Caco-2 (cell line): Measurements from ENCODE around the gene CDC34. TPM values are rescaled to one million over a fixed set of nuclear protein-coding genes. Genes with fewer than 3 reads are reported as not detected.

Source experiments
- Bru-seq: library from RNA; stranded (reverse); fragments of 400-500 nt; gene quantifications from one replicate; lab custom pipeline; 2021; lab: Mats Ljungman, UMichigan
- BruChase-seq, 2 experiments: library from RNA; stranded (reverse); fragments of 400-500 nt; gene quantifications; one replicate each; lab custom pipeline; 2021; lab: Mats Ljungman, UMichigan
- BruUV-seq: library from RNA; stranded (reverse); fragments of 400-500 nt; replicated peaks from 2 replicates; lab custom pipeline; 2021; lab: Mats Ljungman, UMichigan
- CTCF ChIA-PET: fragments of 300-600 bp; sonication (Branson Sonifier 250); formaldehyde crosslinking; loops from one replicate; lab custom pipeline; 2022; ENCODE audit warnings: antibody characterized with exemption; lab: Charles Lee
- POLR2A ChIA-PET: fragments of 300-600 bp; sonication (Branson Sonifier 250); formaldehyde crosslinking; loops from one replicate; lab custom pipeline; 2022; ENCODE audit warnings: antibody characterized with exemption; lab: Charles Lee
- DNase-seq, 2 experiments: peaks; one replicate each; pipeline versions ENCODE4 v3.0.0 to v3.0.0-alpha.2; 2020 to 2022
- H3K27me3 ChIP-seq: replicated peaks from 2 replicates; pipeline ENCODE4 v1.6.0; 2011; ENCODE audit warnings: low read length; ENCODE audit not compliant: control insufficient read depth, insufficient read depth
- H3K36me3 ChIP-seq: 2 replicates; pipeline ENCODE4 v1.5.1; 2011; ENCODE audit warnings: low read length; ENCODE audit not compliant: control insufficient read depth, insufficient read depth
- H3K4me1 ChIP-seq: fragments of 250-450 bp; sonication (Bioruptor Pico); 2 replicates; pipeline ENCODE4 v1.5.1; 2020; ENCODE audit warnings: mild to moderate bottlenecking
- H3K4me3 ChIP-seq: 2 replicates; pipeline ENCODE4 v1.5.1; 2011; ENCODE audit warnings: low read depth, mild to moderate bottlenecking, control low read depth, low read length
- H3K9me3 ChIP-seq: fragments of 250-450 bp; sonication (Bioruptor Pico); 2 replicates; pipeline ENCODE4 v1.5.1; 2020; ENCODE audit warnings: mild to moderate bottlenecking, moderate library complexity
- H3K27ac Mint-ChIP-seq: one replicate; pipeline ENCODE4 v1.8.0; 2022; ENCODE audit warnings: mixed read lengths; ENCODE audit not compliant: unreplicated experiment
- H3K27me3 Mint-ChIP-seq: one replicate; pipeline ENCODE4 v1.8.0; 2022; ENCODE audit warnings: mixed read lengths; ENCODE audit not compliant: insufficient read depth, unreplicated experiment
- H3K36me3 Mint-ChIP-seq: one replicate; pipeline ENCODE4 v1.8.0; 2022; ENCODE audit warnings: mild to moderate bottlenecking, mixed read lengths; ENCODE audit not compliant: insufficient read depth, unreplicated experiment
- H3K4me1 Mint-ChIP-seq: one replicate; pipeline ENCODE4 v1.8.0; 2022; ENCODE audit warnings: low read depth, mixed read lengths; ENCODE audit not compliant: unreplicated experiment
- H3K4me3 Mint-ChIP-seq: one replicate; pipeline ENCODE4 v1.8.0; 2022; ENCODE audit warnings: mild to moderate bottlenecking, moderate library complexity, mixed read lengths; ENCODE audit not compliant: unreplicated experiment
- H3K9me3 Mint-ChIP-seq: one replicate; pipeline ENCODE4 v1.8.0; 2022; ENCODE audit warnings: mixed read lengths; ENCODE audit not compliant: unreplicated experiment
- CTCF ChIP-seq, 2 experiments: fragments of 200-600 bp in 1 of 2; IDR thresholded peaks; 1 replicate in 1 of 2; 2 replicates in 1 of 2; pipeline versions ENCODE4 v1.5.1 to v1.8.0; 2011 to 2022; ENCODE audit warnings: antibody characterized with exemption in 1 of 2, control low read depth in 1 of 2, inconsistent platforms in 1 of 2, low read depth in 1 of 2, low read length in 1 of 2, mild to moderate bottlenecking in 1 of 2, moderate library complexity in 1 of 2; ENCODE audit not compliant: insufficient read depth in 1 of 2, severe bottlenecking in 1 of 2, unreplicated experiment in 1 of 2
- intact Hi-C: fragments of 100-400 bp; cut with micrococcal nuclease; formaldehyde crosslinking; loops from one replicate; pipeline ENCODE4 v1.10.0; 2022; ENCODE audit not compliant: unreplicated experiment
- long read RNA-seq: library from polyadenylated mRNA; stranded (forward); transcript quantifications from one replicate; pipeline ENCODE4 v2.0.0, GENCODE V29; 2022
- total RNA-seq: library from RNA; stranded (reverse); gene quantifications from 2 replicates; pipeline ENCODE4 v1.2.3, GENCODE V29; 2022

Gene CDC34
- total RNA-seq: 129 and 133 TPM in 2 replicates
- percentile 66 among the genes with signal in this experiment for Bru-seq, nascent RNA
- BruChase-seq, experiment 1, labeled RNA remaining after a 2-hour chase: percentile 71 among the genes with signal in this experiment
- percentile 84 among the genes with signal in this experiment for BruChase-seq, experiment 2, labeled RNA remaining after a 6-hour chase
- long read RNA-seq, transcript CDC34-202 (5 exons, 1,147 nt): minor isoform, 5 of 411 reads
- long read RNA-seq, transcript CDC34-201 (5 exons, 1,471 nt): major isoform, 348 of 411 reads
- long read RNA-seq, partial matches to known transcripts: 25 of 411 reads
- long read RNA-seq, other reads (novel, unspliced or antisense): 30 of 411 reads

GRCh38 chr19:531753-532560 lies at the start of gene CDC34:
Gene CDC34 (plus strand): TSS chr19:531760. CDS start chr19:531932, 172 bp downstream.
- H3K4me1 ChIP-seq: peaks cover 30% of the 10 kb centered on the region

GRCh38 chr19:482186-483041 lies 49.1 kb upstream of the CDC34 start:
- no peak overlapping the region for H3K27ac Mint-ChIP-seq
- TF ChIP-seq CTCF (IDR thresholded peaks at IDR 0.05; ENCODE audit: insufficient read depth in 1 of 2, low read depth in 1 of 2, low read length in 1 of 2, severe bottlenecking in 1 of 2, unreplicated experiment in 1 of 2): no peak
- POLR2A ChIA-PET: no interaction called here

More at GRCh38 chr19:531753-532560, at the start of gene CDC34:
- Histone ChIP-seq H3K4me3 (peak within 1 kb of the TSS; percentile 94), H3K9me3 (no peaks in the 10 kb centered on the region), H3K36me3 (peaks cover 1% of the 10 kb centered on the region; the same call in 1 of the 2 replicates), H3K27me3 (no peaks in the 10 kb centered on the region)
- ChIA-PET CTCF (interaction anchor here (0.9 to 3.1 kb wide), 5 partner anchors 22 to 147 kb away, joined by 3 to 28 read pairs (median 3); no protein-coding TSS in a partner anchor), POLR2A (interaction anchor here (0.8 to 1.9 kb wide), 4 partner anchors 15 to 102 kb away, joined by 3 to 9 read pairs (median 4); partner anchors contain the start of gene TPGS1)
- H3K4me3 Mint-ChIP-seq: peak within 1 kb of the TSS; percentile 82
- BruUV-seq: no TSS peak
- H3K9me3 Mint-ChIP-seq: no peaks in the 10 kb centered on the region
- intact Hi-C loops: loop anchor here (2.0 to 5.0 kb wide), 2 partner anchors 25 to 40 kb away; partner anchors contain the start of genes BSG and TPGS1
- DNase-seq: no peak
- H3K27me3 Mint-ChIP-seq: no peaks in the 10 kb centered on the region
- peaks cover 21% of the 10 kb centered on the region for H3K36me3 Mint-ChIP-seq
- peaks cover 6% of the 10 kb centered on the region for H3K4me1 Mint-ChIP-seq
- H3K27ac Mint-ChIP-seq: peak within 1 kb of the TSS; percentile 72
- TF ChIP-seq CTCF (IDR thresholded peaks at IDR 0.05; ENCODE audit: insufficient read depth in 1 of 2, low read depth in 1 of 2, low read length in 1 of 2, severe bottlenecking in 1 of 2, unreplicated experiment in 1 of 2): no peak

More at GRCh38 chr19:482186-483041, 49.1 kb upstream of the CDC34 start:
- Histone ChIP-seq H3K9me3 (no peaks in the 10 kb centered on the region), H3K4me1 (no peaks in the 10 kb centered on the region), H3K4me3 (no peak overlapping the region), H3K27me3 (no peaks in the 10 kb centered on the region), H3K36me3 (no peaks in the 10 kb centered on the region)
- intact Hi-C loops: no loop called here
- peaks cover 22% of the 10 kb centered on the region for H3K9me3 Mint-ChIP-seq
- H3K4me3 Mint-ChIP-seq: no peak overlapping the region
- H3K36me3 Mint-ChIP-seq: peaks cover 10% of the 10 kb centered on the region
- DNase-seq: no peak
- CTCF ChIA-PET: no interaction called here
- H3K4me1 Mint-ChIP-seq: no peaks in the 10 kb centered on the region
- BruUV-seq: no TSS peak
- no peaks in the 10 kb centered on the region for H3K27me3 Mint-ChIP-seq
